Stomach (tissue), 9 donors: ENCODE results near the gene TTN. TPM values are rescaled to one million over a fixed set of nuclear protein-coding genes. Genes with fewer than 3 reads are reported as not detected.
A peak's percentile ranks its signal among the peaks of the same experiment; 100 is the strongest.

ENCODE experiments used
- DNase-seq, 2 donors: peaks; one replicate each; pipeline versions ENCODE4 v3.0.0 to v3.0.0-alpha.2; 2013 to 2019
- H3K27ac ChIP-seq, 5 donors: fragments of 200-600 bp in 4 of 5; sonication (generic) in 4 of 5; one replicate each; pipeline ENCODE4 v1.5.1; 2013 to 2019; ENCODE audit warnings: mild to moderate bottlenecking in 1 of 5, moderate library complexity in 1 of 5
- H3K27me3 ChIP-seq, 3 donors: fragments of 200-600 bp; sonication (generic); one replicate each; pipeline ENCODE4 v1.5.1; 2017 to 2019; ENCODE audit warnings: mixed run types in 1 of 3
- H3K36me3 ChIP-seq, 4 donors: fragments of 200-600 bp; sonication (generic); 1 replicate in 3 of 4; 2 replicates in 1 of 4; pipeline ENCODE4 v1.5.1; 2016 to 2019
- H3K4me1 ChIP-seq, 4 donors: fragments of 200-600 bp; sonication (generic); one replicate each; pipeline ENCODE4 v1.5.1; 2016 to 2019
- H3K4me3 ChIP-seq, 4 donors: fragments of 200-600 bp; sonication (generic) in 3 of 4; one replicate each; pipeline ENCODE4 v1.5.1; 2016 to 2019; ENCODE audit warnings: mild to moderate bottlenecking in 1 of 4
- H3K9me3 ChIP-seq, 4 donors: fragments of 200-600 bp; sonication (generic); one replicate each; pipeline ENCODE4 v1.5.1; 2016 to 2019
- EP300 ChIP-seq: sonication (generic); formaldehyde crosslinking; IDR thresholded peaks from one replicate; pipeline ENCODE4 v1.6.1; 2017; ENCODE audit warnings: antibody characterized with exemption
- POLR2A ChIP-seq, 4 donors: fragments of 450-650 bp; IDR thresholded peaks; one replicate each; pipeline ENCODE4 v1.6.1; 2016; ENCODE audit warnings: antibody characterized with exemption in 4 of 4, control low read depth in 2 of 4, mild to moderate bottlenecking in 1 of 4, moderate library complexity in 1 of 4
- POLR2AphosphoS5 ChIP-seq, 3 donors: sonication (generic); formaldehyde crosslinking; IDR thresholded peaks; one replicate each; pipeline ENCODE4 v1.6.1; 2016; ENCODE audit warnings: antibody characterized with exemption in 3 of 3
- WGBS, 5 donors: extraction: QIAGEN DNeasy Blood & Tissue Kit in 3 of 5; methylation state at CpG; one replicate each; pipeline versions ENCODE4 v1.1.5 to v1.1.7; 2013 to 2018; 5-methylcytosine and 5-hydroxymethylcytosine counted together
- intact Hi-C: fragments of 100-400 bp; cut with DNase I; formaldehyde crosslinking; loops from one replicate; pipeline ENCODE4 v1.15.1; 2023; ENCODE audit warnings: low total_unique reads
- polyA plus RNA-seq, 3 donors: library from polyadenylated mRNA; stranded (reverse); fragments of 200-250 nt; gene quantifications; one replicate each; pipeline ENCODE4 v1.2.3, GENCODE V29; 2013
- total RNA-seq, 5 donors: library from RNA; depleted of rRNA; stranded (reverse); fragments of >200 nt; gene quantifications; one replicate each; pipeline versions ENCODE4 v1.1.0 to v1.2.3, GENCODE V29; 2014 to 2016
- TF ChIP-seq, protein P1 (sequence below), 7 experiments: fragments of 450-650 bp in 4 of 7; fragments of 200-600 bp in 3 of 7; sonication (generic) in 3 of 7; IDR thresholded peaks; one replicate each; pipeline ENCODE4 v1.5.1; 2016 to 2019; ENCODE audit warnings: antibody characterized with exemption in 7 of 7, control low read depth in 2 of 7, mild to moderate bottlenecking in 1 of 7
- donor health status: healthy with polysubstance abuse.
- donor health status: Bipolar disorder and iron deficiency.
- donor health status: healthy.

TTN gene
- total and polyA plus RNA-seq, 8 donors: 0.03 to 12.8 (median 2.2) TPM

DNA sequence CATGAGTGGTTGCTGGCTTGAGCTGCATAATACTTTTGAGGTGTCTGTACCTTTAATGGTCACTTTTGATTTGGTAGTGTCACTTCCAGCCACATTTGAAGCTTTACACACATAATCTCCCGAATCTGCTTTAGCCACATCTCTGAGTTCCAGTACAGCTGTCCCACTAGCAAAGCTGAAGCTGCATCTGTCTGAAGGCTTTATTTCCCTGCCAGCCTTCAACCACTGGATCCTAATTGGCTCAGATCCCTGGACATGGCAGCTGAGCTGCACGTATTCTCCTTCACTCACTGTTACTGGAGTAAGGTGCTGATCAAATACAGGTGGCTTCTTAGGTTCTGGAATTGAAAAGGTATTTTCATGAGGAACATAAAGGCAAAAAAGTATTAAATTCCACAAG lies 99.7 kb downstream of the TTN start:
- Histone ChIP-seq H3K9me3 (no peaks in the 10 kb centered on the region), H3K27ac (no peak overlapping the region), H3K4me1 (no peaks in the 10 kb centered on the region), H3K4me3 (no peak overlapping the region), H3K36me3 (no peaks in the 10 kb centered on the region), H3K27me3 (no peaks in the 10 kb centered on the region)
- WGBS, 5 donors: 63 to 83% (median 72%) methylated on average over 2 of the region's 2 CpGs
- no peak for TF ChIP-seq POLR2AphosphoS5 (IDR thresholded peaks at IDR 0.05)
- no peak for TF ChIP-seq EP300
- no peak for TF ChIP-seq POLR2A (IDR thresholded peaks at IDR 0.05)
- TF ChIP-seq, protein P1, sequence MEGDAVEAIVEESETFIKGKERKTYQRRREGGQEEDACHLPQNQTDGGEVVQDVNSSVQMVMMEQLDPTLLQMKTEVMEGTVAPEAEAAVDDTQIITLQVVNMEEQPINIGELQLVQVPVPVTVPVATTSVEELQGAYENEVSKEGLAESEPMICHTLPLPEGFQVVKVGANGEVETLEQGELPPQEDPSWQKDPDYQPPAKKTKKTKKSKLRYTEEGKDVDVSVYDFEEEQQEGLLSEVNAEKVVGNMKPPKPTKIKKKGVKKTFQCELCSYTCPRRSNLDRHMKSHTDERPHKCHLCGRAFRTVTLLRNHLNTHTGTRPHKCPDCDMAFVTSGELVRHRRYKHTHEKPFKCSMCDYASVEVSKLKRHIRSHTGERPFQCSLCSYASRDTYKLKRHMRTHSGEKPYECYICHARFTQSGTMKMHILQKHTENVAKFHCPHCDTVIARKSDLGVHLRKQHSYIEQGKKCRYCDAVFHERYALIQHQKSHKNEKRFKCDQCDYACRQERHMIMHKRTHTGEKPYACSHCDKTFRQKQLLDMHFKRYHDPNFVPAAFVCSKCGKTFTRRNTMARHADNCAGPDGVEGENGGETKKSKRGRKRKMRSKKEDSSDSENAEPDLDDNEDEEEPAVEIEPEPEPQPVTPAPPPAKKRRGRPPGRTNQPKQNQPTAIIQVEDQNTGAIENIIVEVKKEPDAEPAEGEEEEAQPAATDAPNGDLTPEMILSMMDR (IDR thresholded peaks at IDR 0.05): no peak
- intact Hi-C loops: no loop called here
- no peak for DNase-seq

DNA sequence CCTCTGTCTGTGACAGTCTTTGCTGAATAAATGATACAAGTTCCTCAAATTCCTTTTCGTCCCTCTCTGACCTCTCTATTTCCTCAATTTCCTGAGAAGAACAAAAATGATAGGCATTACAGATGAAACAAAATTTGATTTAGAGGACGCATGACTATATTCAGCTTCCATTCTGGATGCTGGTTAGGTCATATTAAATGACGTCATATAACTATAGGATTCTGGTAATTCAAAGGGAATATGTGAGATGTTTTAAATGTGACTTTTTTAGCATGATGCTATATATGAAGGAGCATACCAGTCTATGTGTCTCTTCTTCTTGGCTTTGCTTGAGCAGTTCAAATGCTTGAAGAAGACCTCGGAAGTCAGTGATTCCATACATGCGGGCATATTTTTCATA lies 102.3 kb downstream of the TTN start:
- WGBS, 5 donors: 91 to 95% (median 94%) methylated on average over 5 of the region's 5 CpGs
- Histone ChIP-seq H3K27ac (no peak overlapping the region), H3K4me3 (no peak overlapping the region), H3K4me1 (no peaks in the 10 kb centered on the region), H3K9me3 (no peaks in the 10 kb centered on the region), H3K36me3 (no peaks in the 10 kb centered on the region), H3K27me3 (no peaks in the 10 kb centered on the region)
- TF ChIP-seq POLR2A (IDR thresholded peaks at IDR 0.05) (no peak), POLR2AphosphoS5 (IDR thresholded peaks at IDR 0.05) (no peak), EP300 (no peak)
- TF ChIP-seq, protein P1 (IDR thresholded peaks at IDR 0.05): no peak
- intact Hi-C loops: no loop called here
- DNase-seq: no peak

- no peak for DNase-seq
- Histone ChIP-seq H3K27ac (no peak overlapping the region), H3K27me3 (no peaks in the 10 kb centered on the region), H3K4me3 (no peak overlapping the region), H3K36me3 (no peaks in the 10 kb centered on the region), H3K4me1 (no peaks in the 10 kb centered on the region), H3K9me3 (no peaks in the 10 kb centered on the region)
- intact Hi-C loops: no loop called here
- no peak for TF ChIP-seq EP300
- TF ChIP-seq, protein P1 (IDR thresholded peaks at IDR 0.05): no peak
- TF ChIP-seq POLR2A (IDR thresholded peaks at IDR 0.05): no peak
- no peak for TF ChIP-seq POLR2AphosphoS5 (IDR thresholded peaks at IDR 0.05)
- 83 to 90% (median 89%) methylated on average over 6 of the region's 6 CpGs for WGBS, 5 donors
These were observed 104.9 kb downstream of the TTN start for GRCh38 chr2:178702361-178702760.

DNA sequence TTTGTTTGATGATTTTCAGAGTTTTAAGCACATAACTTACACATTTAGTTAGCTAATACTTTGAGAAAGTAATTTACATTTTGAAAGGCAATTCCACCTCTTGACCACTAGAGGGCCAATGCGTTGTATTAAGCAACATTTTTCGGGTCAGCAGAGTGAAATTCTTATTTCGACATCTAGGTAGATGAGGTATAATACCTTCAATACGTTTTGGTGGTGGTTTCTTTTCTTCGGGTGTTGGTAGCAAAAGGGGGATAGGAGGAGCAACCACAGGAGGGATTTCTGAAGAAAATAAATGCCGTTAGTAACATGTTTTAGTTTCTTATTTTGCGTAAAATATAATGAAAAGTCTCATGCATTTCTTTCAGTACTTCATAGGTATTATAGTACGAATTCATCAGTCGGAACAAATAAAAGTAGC lies 106.3 kb downstream of the TTN start:
- Histone ChIP-seq H3K36me3 (no peaks in the 10 kb centered on the region), H3K9me3 (no peaks in the 10 kb centered on the region), H3K27ac (no peak overlapping the region), H3K27me3 (no peaks in the 10 kb centered on the region), H3K4me1 (no peaks in the 10 kb centered on the region), H3K4me3 (no peak overlapping the region)
- TF ChIP-seq, protein P1 (IDR thresholded peaks at IDR 0.05): peak in 5 of 7 experiments; percentile 22 to 79 (median 46)
- TF ChIP-seq POLR2A (IDR thresholded peaks at IDR 0.05): no peak
- 55 to 68% (median 66%) methylated on average over 9 of the region's 9 CpGs for WGBS, 5 donors
- DNase-seq: peak in 1 of 2 donors; percentile 1
- intact Hi-C loops: no loop called here
